ENCODE data around the gene TNRC18.

DNA sequence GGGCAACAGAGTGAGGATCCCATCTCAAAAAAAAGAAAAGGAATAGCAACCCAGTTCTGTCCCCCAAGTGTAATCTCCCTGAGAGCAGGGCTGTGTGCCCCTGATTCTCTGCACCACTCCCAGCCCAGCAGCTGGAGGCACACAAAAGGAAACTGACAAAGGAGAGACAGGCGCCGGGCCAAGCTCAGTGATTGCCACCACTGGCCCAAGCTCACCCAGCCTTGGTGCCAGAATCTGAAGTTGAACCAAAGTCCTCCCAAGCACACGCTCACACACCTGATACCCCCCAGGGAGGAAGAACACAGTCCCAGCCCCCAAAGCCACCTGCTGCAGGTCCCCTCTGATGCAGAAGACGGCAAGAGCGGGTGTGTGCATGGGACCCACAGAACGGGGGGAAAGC is 50.3 kb downstream of the TNRC18 start:
- TF ChIP-seq, protein P1, sequence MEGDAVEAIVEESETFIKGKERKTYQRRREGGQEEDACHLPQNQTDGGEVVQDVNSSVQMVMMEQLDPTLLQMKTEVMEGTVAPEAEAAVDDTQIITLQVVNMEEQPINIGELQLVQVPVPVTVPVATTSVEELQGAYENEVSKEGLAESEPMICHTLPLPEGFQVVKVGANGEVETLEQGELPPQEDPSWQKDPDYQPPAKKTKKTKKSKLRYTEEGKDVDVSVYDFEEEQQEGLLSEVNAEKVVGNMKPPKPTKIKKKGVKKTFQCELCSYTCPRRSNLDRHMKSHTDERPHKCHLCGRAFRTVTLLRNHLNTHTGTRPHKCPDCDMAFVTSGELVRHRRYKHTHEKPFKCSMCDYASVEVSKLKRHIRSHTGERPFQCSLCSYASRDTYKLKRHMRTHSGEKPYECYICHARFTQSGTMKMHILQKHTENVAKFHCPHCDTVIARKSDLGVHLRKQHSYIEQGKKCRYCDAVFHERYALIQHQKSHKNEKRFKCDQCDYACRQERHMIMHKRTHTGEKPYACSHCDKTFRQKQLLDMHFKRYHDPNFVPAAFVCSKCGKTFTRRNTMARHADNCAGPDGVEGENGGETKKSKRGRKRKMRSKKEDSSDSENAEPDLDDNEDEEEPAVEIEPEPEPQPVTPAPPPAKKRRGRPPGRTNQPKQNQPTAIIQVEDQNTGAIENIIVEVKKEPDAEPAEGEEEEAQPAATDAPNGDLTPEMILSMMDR (IDR thresholded peaks at IDR 0.05): no peak
- TF ChIP-seq POLR2A (IDR thresholded peaks at IDR 0.05): no peak

Data from esophagus squamous epithelium (tissue), 4 donors.